OCI-LY7 (cell line): ENCODE measurements around the gene PDGFB. TPM values are rescaled to one million over a fixed set of nuclear protein-coding genes. Genes with fewer than 3 reads are reported as not detected.

Experiments used
- BruUV-seq: library from RNA; stranded (reverse); fragments of 400-500 nt; replicated peaks from 2 replicates; lab custom pipeline; 2021; lab: Mats Ljungman, UMichigan
- CTCF ChIA-PET: fragments of 300-600 bp; sonication (Branson Sonifier 250); formaldehyde crosslinking; loops from one replicate; lab custom pipeline; 2022; ENCODE audit warnings: antibody characterized with exemption; ENCODE audit not compliant: unreplicated experiment; lab: Charles Lee
- POLR2A ChIA-PET: fragments of 300-600 bp; sonication (Branson Sonifier 250); formaldehyde crosslinking; loops from one replicate; lab custom pipeline; 2022; ENCODE audit warnings: antibody characterized with exemption; lab: Charles Lee
- DNase-seq: peaks from one replicate; pipeline ENCODE4 v3.0.0-alpha.2; 2015; ENCODE audit warnings: low spot score
- H2AFZ ChIP-seq: fragments of 200-600 bp; sonication (generic), shearing (Covaris generic); 2 replicates; pipeline ENCODE4 v1.6.1; 2014; ENCODE audit warnings: mild to moderate bottlenecking, antibody characterized with exemption, low read length, moderate library complexity
- H3K27ac ChIP-seq: fragments of 200-600 bp; sonication (generic); 2 replicates; pipeline ENCODE4 v1.5.1; 2014; ENCODE audit warnings: mixed run types, low read depth, mild to moderate bottlenecking, moderate library complexity, low read length, inconsistent platforms; ENCODE audit not compliant: poor library complexity, severe bottlenecking
- H3K36me3 ChIP-seq: fragments of 200-600 bp; sonication (generic); 2 replicates; pipeline ENCODE4 v1.6.1; 2014; ENCODE audit warnings: mild to moderate bottlenecking, antibody characterized with exemption, low read length, moderate library complexity, mixed read lengths; ENCODE audit not compliant: insufficient read depth
- H3K4me1 ChIP-seq: fragments of 200-600 bp; sonication (generic); 2 replicates; pipeline ENCODE4 v1.5.1; 2014; ENCODE audit warnings: mild to moderate bottlenecking, low read length; ENCODE audit not compliant: insufficient read depth, poor library complexity, severe bottlenecking
- H3K4me2 ChIP-seq: fragments of 200-600 bp; sonication (generic); 2 replicates; pipeline ENCODE4 v1.6.1; 2014; ENCODE audit warnings: mild to moderate bottlenecking, low read length
- H3K4me3 ChIP-seq: fragments of 200-600 bp; sonication (generic); 2 replicates; pipeline ENCODE4 v1.5.1; 2014; ENCODE audit warnings: mild to moderate bottlenecking, low read depth, low read length; ENCODE audit not compliant: poor library complexity, severe bottlenecking
- H3K79me2 ChIP-seq: fragments of 200-600 bp; sonication (generic); 2 replicates; pipeline ENCODE4 v1.6.1; 2016; ENCODE audit warnings: low read depth, mild to moderate bottlenecking, low read length, moderate library complexity, mixed read lengths; ENCODE audit not compliant: insufficient read depth
- H3K9me2 ChIP-seq: fragments of 200-600 bp; sonication (generic); 2 replicates; pipeline ENCODE4 v1.6.1; 2016; ENCODE audit warnings: mild to moderate bottlenecking, low read length, mixed read lengths; ENCODE audit not compliant: insufficient read depth
- H3K9me3 ChIP-seq: fragments of 200-600 bp; sonication (generic); 2 replicates; pipeline ENCODE4 v1.6.1; 2014; ENCODE audit warnings: mild to moderate bottlenecking, mixed run types, low read length, mixed read lengths
- H4K20me1 ChIP-seq: fragments of 200-600 bp; sonication (generic); 2 replicates; pipeline ENCODE4 v1.6.1; 2014; ENCODE audit warnings: mild to moderate bottlenecking, antibody characterized with exemption, low read length, moderate library complexity, mixed read lengths; ENCODE audit not compliant: insufficient read depth
- CTCF ChIP-seq: fragments of 200-600 bp; sonication (generic); conservative IDR thresholded peaks from 2 replicates; pipeline ENCODE4 v1.5.1; 2014; ENCODE audit warnings: mild to moderate bottlenecking, antibody characterized with exemption, low read length, moderate library complexity, mixed read lengths
- EZH2phosphoT487 ChIP-seq: fragments of 200-600 bp; sonication (generic); IDR thresholded peaks from 2 replicates; pipeline ENCODE4 v1.6.1; 2018; ENCODE audit warnings: low read depth, borderline replicate concordance, mild to moderate bottlenecking, mixed run types, antibody characterized with exemption, low read length, moderate library complexity, mixed read lengths
- intact Hi-C: fragments of 100-400 bp; cut with micrococcal nuclease; formaldehyde crosslinking; loops from one replicate; pipeline ENCODE4 v1.10.0; 2022; ENCODE audit not compliant: unreplicated experiment
- total RNA-seq, 2 experiments: library from RNA; depleted of rRNA in 1 of 2; stranded (reverse); fragments of >200 nt in 1 of 2; shearing (Covaris generic) in 1 of 2; gene quantifications; 2 replicates each; pipeline ENCODE4 v1.2.3, GENCODE V29; 2014 to 2022

PDGFB gene
- total RNA-seq, 2 experiments from 2014 or later, result 0.27 TPM; not detected in 1

GRCh38 chr22:39177791-39178190 lies 67.0 kb downstream of the PDGFB start:
- no TSS peak for BruUV-seq
- Histone ChIP-seq H3K4me2 (no peak overlapping the region), H4K20me1 (no peaks in the 10 kb centered on the region), H2AFZ (no peak overlapping the region), H3K9me2 (no peaks in the 10 kb centered on the region), H3K79me2 (no peaks in the 10 kb centered on the region), H3K4me1 (peaks cover 26% of the 10 kb centered on the region), H3K9me3 (no peaks in the 10 kb centered on the region), H3K36me3 (no peaks in the 10 kb centered on the region), H3K27ac (no peak overlapping the region), H3K4me3 (no peak overlapping the region)
- intact Hi-C loops, result no loop called here
- ChIA-PET POLR2A (no interaction called here), CTCF (no interaction called here)
- no peak for DNase-seq
- TF ChIP-seq EZH2phosphoT487, result no peak
- TF ChIP-seq CTCF, result no peak

- TF ChIP-seq CTCF (no peak), EZH2phosphoT487 (no peak)
- no peaks in the 10 kb centered on the region for H3K9me2 ChIP-seq
- POLR2A ChIA-PET, result no interaction called here
- peaks cover 30% of the 10 kb centered on the region for H3K4me1 ChIP-seq
- H3K36me3 ChIP-seq, result no peaks in the 10 kb centered on the region
- H3K27ac ChIP-seq, result no peak overlapping the region
- H2AFZ ChIP-seq, result no peak overlapping the region
- BruUV-seq, result no TSS peak
- intact Hi-C loops, result no loop called here
- H3K4me2 ChIP-seq, result no peak overlapping the region
- no peaks in the 10 kb centered on the region for H3K79me2 ChIP-seq
- DNase-seq, result no peak
- H3K9me3 ChIP-seq, result no peaks in the 10 kb centered on the region
- CTCF ChIA-PET, result no interaction called here
- H4K20me1 ChIP-seq, result no peaks in the 10 kb centered on the region
- no peak overlapping the region for H3K4me3 ChIP-seq
Measured at GRCh38 chr22:39177456-39177775, 67.4 kb downstream of the PDGFB start.

GRCh38 chr22:39176714-39177455 lies 67.9 kb downstream of the PDGFB start:
- no peaks in the 10 kb centered on the region for H3K79me2 ChIP-seq
- TF ChIP-seq EZH2phosphoT487 (no peak), CTCF (no peak)
- no peaks in the 10 kb centered on the region for H3K36me3 ChIP-seq
- intact Hi-C loops, result no loop called here
- no peaks in the 10 kb centered on the region for H3K9me2 ChIP-seq
- peaks cover 35% of the 10 kb centered on the region for H3K4me1 ChIP-seq
- no peak overlapping the region for H3K4me2 ChIP-seq
- H3K9me3 ChIP-seq, result no peaks in the 10 kb centered on the region
- no peaks in the 10 kb centered on the region for H4K20me1 ChIP-seq
- no peak overlapping the region for H3K27ac ChIP-seq
- DNase-seq, result no peak
- BruUV-seq, result no TSS peak
- H2AFZ ChIP-seq, result no peak overlapping the region
- CTCF ChIA-PET, result no interaction called here
- no peak overlapping the region for H3K4me3 ChIP-seq
- POLR2A ChIA-PET, result no interaction called here
